Measurements from ENCODE around the gene IBA57.

GRCh38 chr1:228161362-228161761, 4.2 kb upstream of the IBA57 start:
- TF ChIP-seq SREBF2 (IDR thresholded peaks at IDR 0.05) = no peak
- TF ChIP-seq POLR2A (IDR thresholded peaks at IDR 0.05; ENCODE audit: low read length) = no peak
- TF ChIP-seq, protein P1, sequence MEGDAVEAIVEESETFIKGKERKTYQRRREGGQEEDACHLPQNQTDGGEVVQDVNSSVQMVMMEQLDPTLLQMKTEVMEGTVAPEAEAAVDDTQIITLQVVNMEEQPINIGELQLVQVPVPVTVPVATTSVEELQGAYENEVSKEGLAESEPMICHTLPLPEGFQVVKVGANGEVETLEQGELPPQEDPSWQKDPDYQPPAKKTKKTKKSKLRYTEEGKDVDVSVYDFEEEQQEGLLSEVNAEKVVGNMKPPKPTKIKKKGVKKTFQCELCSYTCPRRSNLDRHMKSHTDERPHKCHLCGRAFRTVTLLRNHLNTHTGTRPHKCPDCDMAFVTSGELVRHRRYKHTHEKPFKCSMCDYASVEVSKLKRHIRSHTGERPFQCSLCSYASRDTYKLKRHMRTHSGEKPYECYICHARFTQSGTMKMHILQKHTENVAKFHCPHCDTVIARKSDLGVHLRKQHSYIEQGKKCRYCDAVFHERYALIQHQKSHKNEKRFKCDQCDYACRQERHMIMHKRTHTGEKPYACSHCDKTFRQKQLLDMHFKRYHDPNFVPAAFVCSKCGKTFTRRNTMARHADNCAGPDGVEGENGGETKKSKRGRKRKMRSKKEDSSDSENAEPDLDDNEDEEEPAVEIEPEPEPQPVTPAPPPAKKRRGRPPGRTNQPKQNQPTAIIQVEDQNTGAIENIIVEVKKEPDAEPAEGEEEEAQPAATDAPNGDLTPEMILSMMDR (IDR thresholded peaks at IDR 0.05) = no peak
- TF ChIP-seq FOSL2 (IDR thresholded peaks at IDR 0.05) = no peak
- TF ChIP-seq FOSL2 (CRISPR knock-in tag; IDR thresholded peaks at IDR 0.05) = no peak
- no peak for TF ChIP-seq KDM1A (IDR thresholded peaks at IDR 0.05; ENCODE audit: low read depth)
- TF ChIP-seq, protein P2, sequence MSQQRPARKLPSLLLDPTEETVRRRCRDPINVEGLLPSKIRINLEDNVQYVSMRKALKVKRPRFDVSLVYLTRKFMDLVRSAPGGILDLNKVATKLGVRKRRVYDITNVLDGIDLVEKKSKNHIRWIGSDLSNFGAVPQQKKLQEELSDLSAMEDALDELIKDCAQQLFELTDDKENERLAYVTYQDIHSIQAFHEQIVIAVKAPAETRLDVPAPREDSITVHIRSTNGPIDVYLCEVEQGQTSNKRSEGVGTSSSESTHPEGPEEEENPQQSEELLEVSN (IDR thresholded peaks at IDR 0.05; ENCODE audit: borderline replicate concordance, low read depth) = no peak
- no peak for TF ChIP-seq SMC3 (IDR thresholded peaks at IDR 0.05)
- no peak for TF ChIP-seq RNF2 (IDR thresholded peaks at IDR 0.05; ENCODE audit: borderline replicate concordance, low read depth)

All from A549 (cell line).